ENCODE results near the gene EEF2KMT.
"Not testable (repeated sequence)": the region's sequence is repeated elsewhere in the genome, so short reads cannot be mapped to it uniquely, and the experiment has no call there.

Gene EEF2KMT

DNA sequence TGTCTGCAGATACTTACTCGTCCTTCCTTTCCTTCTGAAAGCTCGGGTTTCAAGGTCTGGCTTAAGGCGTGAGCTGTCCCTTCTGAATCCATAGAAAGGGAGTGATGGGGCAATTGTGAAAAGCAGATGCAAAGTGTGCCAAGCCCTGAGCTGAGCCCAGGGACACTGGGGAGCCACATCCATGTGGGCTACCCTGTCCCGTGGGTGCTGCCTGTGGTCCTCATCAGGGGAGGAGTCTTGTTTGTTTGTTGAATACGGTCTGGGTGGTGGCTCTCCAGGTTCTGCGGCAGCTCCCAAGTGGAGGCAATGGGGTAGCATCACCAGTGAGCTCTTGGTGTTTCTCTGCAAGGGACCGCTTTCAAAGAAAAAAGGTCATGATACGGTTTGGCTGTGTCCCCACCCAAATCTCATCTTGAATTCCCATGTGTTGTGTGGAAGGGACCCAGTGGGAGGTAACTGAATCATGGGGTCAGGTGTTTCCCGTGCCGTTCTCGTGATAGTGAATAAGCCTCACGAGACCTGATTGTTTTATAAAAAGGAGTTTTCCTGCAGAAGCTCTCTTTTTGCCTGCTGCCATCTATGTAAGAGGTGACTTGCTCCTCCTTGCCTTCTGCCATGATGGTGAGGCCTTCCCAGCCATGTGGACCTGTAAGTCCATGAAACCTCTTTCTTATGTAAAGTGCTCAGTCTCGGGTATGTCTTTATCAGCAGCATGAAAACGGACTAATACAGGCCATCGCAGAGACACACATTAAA lies 27.0 kb downstream of the EEF2KMT start:
- DNase-seq = no peak

DNA sequence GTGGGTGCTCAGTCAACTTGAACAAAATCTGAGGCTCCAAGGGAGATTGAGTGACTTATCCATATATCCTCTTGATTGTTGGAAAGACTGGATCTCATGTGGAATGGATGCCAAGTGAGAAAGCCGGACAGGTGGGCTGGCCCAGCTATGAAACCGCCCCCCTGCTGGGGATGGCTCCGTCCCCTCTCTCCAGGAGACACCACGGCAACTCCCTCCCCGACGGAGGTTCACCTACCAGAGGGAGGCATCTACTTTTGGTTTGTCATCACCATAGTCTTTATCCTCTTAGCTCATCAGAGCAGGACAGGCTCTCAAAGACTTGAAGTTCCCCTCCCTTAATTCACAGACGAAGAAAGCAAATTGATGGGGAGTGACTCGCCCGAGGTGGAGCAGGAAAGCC lies 27.7 kb downstream of the EEF2KMT start:
- no peak for DNase-seq

DNA sequence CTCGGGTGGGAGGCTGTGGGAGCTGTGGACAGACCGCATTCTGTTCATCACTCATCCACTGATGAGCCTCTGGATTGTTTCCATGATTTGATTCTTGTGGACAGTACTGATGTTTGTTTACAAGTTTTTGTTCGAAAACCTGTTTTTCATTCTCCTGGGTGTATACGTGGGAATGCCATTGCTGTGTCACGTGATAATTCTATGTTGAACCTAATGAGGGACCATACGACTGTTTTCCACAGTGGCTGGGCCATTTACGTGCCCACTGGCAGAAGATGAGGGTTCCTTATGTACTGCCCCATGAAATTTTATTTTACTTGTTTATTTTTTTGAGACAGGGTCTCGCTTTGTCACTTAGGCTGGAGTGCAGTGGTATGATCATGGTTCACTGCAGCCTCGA lies 28.5 kb downstream of the EEF2KMT start:
- no peak for DNase-seq

DNA sequence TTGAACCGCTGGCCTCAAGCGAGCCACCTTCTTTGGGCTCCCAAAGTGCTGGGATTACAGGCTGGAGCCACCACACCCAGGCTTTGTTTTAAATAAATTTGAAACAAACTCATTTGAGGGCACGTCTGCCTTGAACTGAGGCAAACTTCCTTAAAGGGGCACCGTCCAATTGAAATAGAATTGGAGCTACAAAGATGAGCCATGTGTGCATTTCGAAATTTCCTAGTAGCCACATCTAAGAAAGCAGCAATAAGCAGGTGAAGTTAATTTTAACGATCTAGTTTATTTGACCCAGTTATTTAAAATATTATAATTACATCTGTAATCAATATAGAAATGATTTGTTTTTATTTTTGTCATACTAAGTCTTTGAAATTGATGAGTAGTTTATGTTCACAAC lies 31.1 kb downstream of the EEF2KMT start:
- no peak for DNase-seq

DNA sequence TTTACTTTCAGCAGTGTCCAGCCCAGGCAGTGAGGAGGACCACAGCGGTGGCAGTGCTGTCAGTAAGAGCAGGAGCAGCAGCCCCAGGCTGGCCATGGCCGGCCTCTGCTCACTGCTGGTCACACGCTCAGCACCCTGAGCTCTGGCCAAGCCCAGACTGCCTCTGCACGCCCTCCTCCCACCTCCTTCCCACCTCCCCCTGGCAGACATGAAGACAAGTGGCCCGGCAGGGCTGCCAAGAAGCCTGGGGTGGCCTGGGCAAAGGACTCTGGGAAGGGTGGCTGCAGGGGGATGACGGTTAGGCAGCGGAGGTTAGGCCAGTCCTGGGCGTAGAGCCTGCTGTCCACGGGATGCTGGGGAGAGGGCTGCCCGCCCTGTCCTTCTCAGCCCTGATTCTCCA lies 31.8 kb downstream of the EEF2KMT start, which contains the start of gene C16orf89:
Gene C16orf89 (minus strand): TSS at position 144 of the 400 bp plus-strand sequence. CDS start 48 bp downstream, at position 96.
- DNase-seq = no peak

DNA sequence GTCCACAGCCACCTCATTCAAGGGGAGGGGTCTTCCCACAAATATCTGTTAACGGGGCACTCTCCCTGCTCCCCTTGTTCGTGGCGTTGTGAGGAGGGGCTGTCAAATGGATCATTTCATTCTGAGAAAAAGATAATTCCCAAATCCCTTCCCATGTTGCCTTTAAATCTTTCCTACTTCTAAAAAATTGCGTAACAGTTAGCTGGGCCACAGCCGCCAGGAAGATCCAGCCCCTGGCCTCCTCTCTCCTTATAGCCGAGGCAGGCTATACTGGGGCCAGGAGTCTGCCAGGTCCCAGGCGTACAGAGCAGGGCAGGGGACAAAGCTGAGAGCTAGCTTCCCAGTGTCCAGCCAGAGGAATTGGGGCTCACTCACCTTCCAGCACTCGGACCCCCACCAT lies 32.3 kb downstream of the EEF2KMT start:
- no peak for DNase-seq

DNA sequence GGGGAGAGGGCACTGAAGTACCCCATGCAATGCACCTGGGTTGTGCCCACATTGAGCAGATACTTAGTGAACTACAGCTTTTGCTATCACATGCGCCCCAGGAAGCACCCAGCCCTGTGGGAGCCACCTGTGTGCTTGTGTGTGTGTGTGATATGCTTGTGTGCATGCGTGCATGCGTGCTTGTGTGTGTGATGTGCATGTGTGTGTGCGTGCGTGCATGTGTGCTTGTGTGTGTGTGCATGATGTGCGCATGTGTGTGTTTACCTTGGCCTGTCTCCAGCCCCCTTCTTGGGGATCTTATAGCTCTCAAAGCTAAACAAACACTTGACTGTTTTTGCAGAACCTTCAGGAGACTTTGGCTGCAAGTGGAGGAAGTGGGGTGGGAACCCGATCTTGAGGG lies 32.7 kb downstream of the EEF2KMT start:
- no peak for DNase-seq

DNA sequence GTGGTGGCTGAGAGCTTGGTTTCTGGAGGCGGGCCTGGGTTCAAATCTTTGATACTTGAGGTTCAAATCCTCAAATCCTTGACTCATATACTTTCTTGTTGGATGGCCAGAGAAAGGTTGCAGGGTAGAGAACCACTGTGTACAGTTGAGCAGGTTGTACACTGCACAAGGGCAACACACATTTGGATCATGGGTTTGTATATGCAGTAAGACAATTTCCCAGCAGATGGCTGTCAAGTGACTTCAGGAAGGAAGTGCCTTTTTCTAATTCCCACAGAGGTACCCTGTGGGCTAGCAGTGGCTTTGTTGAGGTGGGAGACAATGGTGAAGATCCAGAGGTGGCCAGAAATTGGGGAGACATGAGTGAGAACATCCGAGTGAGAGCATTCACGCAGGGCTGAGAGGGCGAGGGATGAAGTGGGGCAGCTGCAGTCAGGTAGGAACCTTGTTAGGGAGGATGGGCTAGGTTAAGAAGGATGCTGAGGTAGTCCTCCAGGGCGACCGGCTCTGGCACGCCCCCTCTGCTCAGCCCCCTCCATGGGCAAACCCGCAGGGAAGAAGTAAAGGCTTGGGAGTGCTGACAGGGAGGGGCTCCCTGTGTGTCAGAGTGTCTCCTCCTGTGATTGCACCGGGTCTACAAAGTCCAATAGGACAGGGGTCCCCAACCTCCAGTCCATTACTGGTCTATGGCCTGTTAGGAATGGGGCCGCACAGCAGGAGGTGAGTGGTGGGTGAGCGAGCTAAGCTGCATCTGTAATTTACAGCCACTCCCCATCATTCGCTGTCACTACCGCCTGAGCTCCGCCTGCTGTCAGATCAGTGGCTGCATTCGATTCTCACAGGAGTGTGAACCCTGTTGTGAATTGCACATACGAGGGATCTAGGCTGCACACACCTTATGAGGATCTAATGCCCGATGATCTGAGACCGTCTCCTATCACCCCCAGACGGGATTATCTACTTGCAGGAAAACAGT lies 34.5 kb downstream of the EEF2KMT start:
- no peak for DNase-seq

DNA sequence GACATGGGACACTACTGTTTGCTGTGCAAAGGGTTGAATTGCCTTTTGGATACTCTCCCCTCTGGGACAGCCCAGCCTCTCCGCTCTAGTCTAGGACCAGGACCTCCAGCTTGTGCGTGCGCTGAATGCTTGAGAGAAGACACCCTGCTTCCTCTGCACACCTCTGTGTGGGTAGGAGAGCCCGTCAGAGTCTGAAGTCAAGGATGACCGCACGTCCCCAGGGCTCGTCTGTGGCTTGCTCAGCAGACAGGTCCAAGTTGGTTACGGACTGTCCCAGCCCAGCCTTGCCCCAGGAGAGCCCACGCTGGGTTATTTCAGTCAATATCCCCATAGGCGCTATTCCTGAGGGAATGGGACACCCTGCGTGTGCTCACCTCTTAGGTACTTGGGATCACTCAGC lies 35.5 kb downstream of the EEF2KMT start:
- DNase-seq = no peak

DNA sequence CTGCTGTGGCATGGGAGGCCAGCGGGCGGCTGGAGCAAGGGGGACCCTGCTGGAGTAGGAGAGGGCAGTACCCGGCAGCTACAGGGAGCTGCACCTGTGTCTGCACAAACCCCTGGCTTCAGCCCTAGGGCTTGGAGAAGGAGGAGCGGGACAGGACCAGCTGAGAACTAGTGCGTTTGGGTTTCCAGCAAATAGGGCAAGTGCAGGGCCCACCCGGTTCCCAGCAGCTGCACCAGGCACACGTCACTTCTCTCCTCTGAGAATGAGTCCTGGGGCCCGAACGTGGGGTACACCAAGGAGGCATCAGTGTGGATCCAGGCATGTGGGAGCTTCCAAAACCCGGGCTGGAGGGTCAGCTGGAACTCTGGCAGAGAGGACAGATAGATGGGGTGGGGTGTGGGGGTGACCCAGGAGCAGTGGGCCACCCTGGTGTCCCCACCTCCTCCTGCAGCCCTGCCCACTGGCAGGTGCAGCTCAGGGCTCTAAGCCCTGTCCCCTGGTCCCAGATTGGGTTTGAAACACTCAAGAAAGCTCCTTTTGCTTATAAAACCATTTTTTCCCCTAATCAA lies 37.4 kb downstream of the EEF2KMT start:
- no peak for DNase-seq

DNA sequence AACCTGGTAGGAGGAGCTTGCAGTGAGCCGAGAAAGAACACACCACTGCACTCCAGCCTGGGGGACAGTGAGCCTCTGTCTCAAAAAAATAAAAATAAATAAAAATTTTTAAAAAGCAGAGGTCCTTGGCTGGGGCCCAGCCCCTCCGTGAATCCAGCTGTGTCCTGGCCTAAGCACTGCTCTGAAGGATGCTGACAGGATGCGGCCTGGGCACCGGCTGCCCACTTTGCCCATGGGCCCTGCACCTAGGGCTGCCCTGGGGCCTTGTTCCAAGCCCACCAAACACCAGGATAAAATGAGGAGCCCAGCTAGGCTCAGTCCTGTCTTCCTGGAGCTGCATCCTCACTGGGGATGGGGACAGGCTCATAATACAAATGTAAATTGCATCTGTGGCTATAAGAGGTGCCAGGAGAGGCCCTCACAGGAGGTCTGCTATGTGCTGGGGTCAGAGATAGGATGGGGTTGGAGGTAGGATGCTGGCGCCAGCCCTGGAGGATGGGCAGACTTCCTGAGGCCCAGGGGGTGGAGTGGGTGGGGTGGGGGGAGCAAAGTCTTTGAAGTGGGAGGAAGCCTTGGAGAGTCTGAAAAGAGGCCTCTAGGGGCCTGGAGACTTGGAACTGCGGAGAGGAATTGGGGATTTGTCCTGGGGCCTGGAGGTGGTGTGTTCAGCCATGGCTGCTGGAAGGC lies 38.1 kb downstream of the EEF2KMT start:
- DNase-seq = no peak

DNA sequence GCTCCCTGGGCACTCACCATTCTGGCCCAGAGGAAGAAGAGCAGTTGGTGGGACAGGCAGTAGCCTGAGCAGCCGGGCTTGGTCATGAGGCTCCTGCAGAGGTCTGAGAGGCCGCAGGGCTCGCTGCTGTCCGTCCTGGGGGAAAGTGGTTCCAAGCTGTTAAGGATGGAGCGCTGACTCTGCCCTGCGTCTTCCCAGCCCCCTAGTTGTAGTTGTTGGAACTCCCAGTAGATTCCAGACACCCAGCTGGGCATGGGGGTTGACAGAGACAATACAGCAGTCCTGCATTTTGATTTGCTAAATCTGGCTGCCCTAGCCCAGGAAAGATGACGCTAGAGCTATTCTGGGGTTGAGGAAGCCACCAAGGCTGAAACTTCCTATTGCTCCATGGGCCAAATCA lies 39.1 kb downstream of the EEF2KMT start:
- DNase-seq = no peak

DNA sequence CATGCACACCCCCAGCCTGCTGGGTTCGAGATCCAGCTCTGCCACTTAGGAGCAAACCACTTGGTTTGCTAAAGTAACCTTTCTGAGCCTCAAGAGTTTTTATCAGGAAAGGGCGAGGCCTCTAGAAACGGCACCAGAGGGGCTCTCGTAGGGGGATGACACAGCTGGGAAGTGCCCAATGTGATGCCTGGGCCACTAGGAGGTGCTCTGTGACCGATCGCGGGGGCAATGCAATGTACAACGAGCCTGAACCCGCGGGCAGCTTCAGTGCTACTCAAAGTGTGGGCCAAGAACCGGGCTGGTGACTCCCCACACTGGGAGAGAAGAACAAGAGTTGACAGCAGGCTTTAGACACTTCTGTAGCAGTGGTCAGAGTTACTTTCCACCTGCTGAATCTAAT lies 41.2 kb downstream of the EEF2KMT start:
- no peak for DNase-seq

DNA sequence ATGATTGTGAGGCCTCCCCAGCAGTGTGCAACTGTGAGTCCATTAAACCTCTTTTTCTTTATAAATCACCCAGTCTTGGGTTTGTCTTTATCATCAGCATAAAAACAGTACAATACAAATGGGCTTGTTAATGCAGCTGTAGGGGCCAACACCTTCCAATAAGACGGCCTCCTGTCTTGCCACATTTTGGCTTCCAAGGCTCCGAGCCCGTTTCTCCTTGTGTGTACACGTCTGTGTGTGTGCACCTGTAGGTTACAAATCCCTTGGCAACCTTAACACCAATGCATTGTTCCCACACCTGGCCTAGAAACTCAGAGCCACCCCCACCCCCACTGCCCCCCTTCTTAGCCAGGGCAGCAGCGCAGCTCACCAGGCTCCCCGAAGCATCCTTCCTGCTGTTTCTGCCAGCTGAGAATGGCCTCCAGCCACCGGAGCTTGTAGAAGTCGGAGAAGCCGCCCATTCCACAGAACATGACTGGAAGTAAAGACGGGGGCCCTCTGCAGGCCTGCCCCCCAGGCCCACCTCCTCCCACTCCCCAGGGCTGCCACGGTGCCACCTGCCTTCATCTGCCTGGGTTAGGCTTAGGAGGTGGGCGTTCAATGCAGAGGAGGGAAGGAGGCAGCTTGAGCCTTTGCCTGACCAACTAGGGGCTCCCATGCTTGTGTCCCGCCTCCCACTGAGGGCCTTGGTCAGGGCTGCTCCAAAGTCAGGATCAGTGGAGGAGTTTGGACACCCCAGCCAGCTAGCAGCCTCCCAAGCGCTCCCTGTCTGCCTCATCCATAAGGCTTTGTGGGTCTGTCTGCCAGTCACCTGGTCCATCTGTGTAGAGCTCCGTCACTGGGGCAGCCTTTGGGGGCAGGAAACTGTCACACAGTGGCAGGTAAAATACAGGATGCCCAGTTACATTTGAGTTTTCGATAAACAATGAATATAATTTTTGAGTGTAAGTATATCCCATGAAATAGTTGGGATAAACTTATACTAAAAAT lies 42.4 kb downstream of the EEF2KMT start:
- DNase-seq = no peak

DNA sequence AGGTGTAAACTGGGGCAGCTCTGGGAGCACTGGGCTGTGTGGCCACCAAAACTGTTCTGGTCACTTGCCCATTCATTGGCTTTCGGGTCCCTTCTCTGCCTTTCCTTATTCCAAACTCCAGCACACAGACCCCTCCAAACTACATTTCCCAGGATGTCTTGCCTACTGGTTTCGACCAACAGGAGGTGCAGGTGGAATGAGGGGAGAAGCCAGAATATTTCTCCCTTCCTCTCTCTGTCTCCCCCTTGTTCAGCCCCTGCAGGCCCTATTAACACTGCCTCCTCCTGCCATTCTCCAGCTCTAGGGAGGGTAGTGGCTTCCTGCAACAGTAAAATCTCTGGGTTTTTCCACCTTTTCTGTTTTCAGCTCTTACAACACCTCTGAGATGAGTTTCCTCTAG lies 50.7 kb downstream of the EEF2KMT start:
- no peak for DNase-seq

DNA sequence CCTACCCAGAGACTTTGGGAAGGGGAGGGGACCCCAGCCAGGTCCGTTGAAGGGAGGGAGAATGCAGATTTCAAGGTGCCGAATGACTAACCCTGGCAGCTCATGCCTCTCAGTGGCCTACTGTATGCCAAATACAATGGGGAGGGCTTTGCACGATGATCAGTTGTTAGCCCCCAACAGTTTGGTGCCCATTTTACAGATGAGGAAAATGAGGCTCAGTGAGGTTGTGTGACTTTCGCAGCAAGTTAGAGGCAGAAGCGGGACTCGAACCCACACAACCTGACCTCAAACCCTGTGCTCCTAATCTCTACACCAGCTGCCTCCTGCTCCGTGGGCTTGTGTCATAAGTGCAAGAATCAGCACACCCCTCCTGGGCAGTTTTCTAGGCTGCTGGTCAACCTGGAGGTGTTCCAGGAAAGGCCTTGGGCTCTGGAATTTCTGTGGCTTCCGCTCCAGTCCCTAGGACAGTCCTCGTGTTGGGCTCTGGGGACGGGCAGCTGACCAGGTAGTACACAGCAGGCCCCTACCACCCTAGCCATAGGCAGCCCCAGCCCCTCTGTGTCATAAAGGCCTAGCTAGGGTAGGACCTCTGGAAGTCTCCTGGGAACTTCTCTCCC lies 52.0 kb downstream of the EEF2KMT start:
- no peak for DNase-seq

DNA sequence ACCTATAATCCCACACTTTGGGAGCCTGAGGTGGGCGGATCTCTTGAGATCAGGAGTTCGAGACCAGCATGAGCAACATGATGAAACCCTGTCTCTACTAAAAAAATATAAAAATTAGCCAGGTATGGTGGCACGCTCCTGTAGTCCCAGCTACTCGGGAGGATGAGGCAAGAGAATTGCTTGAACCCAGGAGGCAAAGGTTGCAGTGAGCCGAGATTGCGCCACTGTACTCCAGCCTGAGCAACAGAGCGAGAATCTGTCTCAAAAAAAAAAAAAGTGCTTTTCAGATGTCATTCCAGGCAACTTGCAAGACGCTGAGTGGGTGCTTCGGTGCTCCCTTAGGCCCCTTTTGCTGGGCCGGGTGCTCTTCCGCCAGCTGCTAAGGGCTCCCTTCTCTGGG lies 53.0 kb downstream of the EEF2KMT start:
- DNase-seq = not testable (repeated sequence)

DNA sequence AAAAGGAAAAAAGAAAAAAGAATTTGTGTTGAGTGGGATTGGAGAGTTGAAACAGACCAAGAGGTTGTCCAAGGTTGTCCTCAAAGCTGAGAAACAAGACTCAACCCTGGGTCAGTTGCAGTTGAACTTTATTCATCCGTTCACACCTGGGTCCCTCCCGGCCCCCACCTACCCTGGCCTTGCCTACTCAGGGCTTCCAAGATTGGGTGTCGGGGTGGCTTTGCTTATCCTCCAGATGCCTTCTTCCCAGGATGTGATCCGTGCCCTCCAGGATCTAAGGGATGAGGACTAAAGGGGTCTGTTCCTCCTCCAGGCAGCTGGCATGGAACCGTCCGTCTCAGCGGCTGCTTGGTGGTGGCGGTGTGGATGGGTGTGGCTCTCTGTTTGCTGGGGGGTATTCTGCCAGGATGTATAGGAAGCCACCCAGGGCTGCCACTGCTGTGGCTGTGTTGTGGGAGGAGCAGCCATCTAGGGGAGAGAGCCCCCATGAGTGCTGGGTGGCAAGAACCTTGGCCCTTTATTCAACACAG lies 53.5 kb downstream of the EEF2KMT start:
- no peak for DNase-seq

DNA sequence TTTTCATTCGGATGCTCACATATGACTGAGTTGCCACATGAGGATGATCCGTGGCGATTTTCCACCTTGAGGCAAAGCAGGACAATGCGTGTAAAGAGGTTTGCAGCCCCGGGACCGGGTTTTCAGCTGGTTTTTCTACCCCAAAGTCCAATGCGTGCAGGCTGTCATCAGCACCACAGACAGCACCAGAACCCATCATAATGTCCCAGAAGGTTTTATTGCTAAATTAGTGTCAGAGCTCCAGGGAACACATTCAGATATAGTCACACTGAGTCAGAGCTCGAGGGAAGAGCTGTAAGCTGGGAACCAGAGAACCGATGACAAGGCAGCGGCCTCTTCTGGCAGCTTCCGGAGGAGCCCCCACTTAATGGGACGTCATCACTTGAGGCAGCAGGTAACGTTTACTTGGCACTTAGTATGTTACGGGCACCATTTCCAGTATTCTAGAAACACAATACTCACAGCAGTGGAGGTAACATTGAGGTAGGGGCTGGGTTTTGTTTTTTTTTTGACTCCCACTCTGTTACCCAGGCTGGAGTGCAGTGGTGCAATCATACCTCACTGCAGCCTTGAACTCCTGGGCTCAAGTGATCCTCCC lies 54.9 kb downstream of the EEF2KMT start:
- no peak for DNase-seq

DNA sequence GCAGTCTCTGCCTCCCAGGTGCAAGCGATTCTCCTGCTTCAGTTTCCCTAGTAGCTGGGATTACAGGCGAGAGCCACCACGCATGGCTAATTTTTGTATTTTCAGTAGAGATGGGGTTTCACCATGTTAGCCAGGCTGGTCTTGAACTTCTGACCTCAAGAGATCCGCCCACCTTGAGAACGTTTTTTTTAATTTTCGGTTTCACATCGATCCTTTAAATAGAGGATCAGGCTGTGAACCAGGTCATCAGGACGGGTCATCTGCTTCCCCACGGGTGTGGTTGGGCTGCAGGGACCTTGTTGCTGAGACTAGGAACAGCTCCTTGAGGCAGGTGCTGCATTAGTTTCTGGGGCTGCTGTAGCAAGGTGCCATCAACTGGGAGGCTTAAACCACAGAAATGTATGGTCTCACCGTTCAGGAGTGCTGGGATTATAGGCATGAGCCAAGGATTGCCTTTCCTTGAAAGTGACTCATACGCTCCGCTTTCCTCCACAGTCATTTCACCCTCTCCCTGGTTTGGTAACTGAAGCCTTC lies 55.9 kb downstream of the EEF2KMT start:
- DNase-seq = no peak

All from NCI-H1105 (cell line).